Measurements from ENCODE around the gene PRKAA1. TPM values are rescaled to one million over a fixed set of nuclear protein-coding genes. Genes with fewer than 3 reads are reported as not detected.

The PRKAA1 gene
- total RNA-seq, 1 donor from 2014 or later: 41.2 TPM

- no peak overlapping the region for H3K4me3 ChIP-seq (ENCODE audit: low read length in 3 of 3)
- no peaks in the 10 kb centered on the region for H3K27me3 ChIP-seq (ENCODE audit: control insufficient read depth in 3 of 3, insufficient read depth in 3 of 3, low read length in 3 of 3)
- H3K4me1 ChIP-seq (ENCODE audit: control insufficient read depth in 3 of 3, insufficient read depth in 3 of 3, low read length in 3 of 3): peaks cover 4 to 10% (median 5%) of the 10 kb centered on the region in 3 donors
- no peak overlapping the region for H3K27ac ChIP-seq (ENCODE audit: low read depth, low read length)
- H3K36me3 ChIP-seq (ENCODE audit: control insufficient read depth in 3 of 3, insufficient read depth in 3 of 3, low read length in 3 of 3): no peaks in the 10 kb centered on the region
- no peak overlapping the region for H3K9ac ChIP-seq (ENCODE audit: low read depth in 1 of 3, low read length in 3 of 3)
- no peaks in the 10 kb centered on the region for H3K9me3 ChIP-seq (ENCODE audit: control insufficient read depth in 3 of 3, low read length in 3 of 3)
Observed at GRCh38 chr5:40781843-40782409, 16.2 kb downstream of the PRKAA1 start.

GRCh38 chr5:40780858-40781257 lies 17.3 kb downstream of the PRKAA1 start:
- Histone ChIP-seq H3K4me1 (ENCODE audit: control insufficient read depth in 3 of 3, insufficient read depth in 3 of 3, low read length in 3 of 3) (peaks cover 4 to 10% (median 5%) of the 10 kb centered on the region in 3 donors), H3K27ac (ENCODE audit: low read depth, low read length) (no peak overlapping the region), H3K9me3 (ENCODE audit: control insufficient read depth in 3 of 3, low read length in 3 of 3) (no peaks in the 10 kb centered on the region), H3K36me3 (ENCODE audit: control insufficient read depth in 3 of 3, insufficient read depth in 3 of 3, low read length in 3 of 3) (peaks cover 0 to 8% (median 2%) of the 10 kb centered on the region in 3 donors), H3K9ac (ENCODE audit: low read depth in 1 of 3, low read length in 3 of 3) (no peak overlapping the region), H3K4me3 (ENCODE audit: low read length in 3 of 3) (no peak overlapping the region), H3K27me3 (ENCODE audit: control insufficient read depth in 3 of 3, insufficient read depth in 3 of 3, low read length in 3 of 3) (no peaks in the 10 kb centered on the region)

DNA sequence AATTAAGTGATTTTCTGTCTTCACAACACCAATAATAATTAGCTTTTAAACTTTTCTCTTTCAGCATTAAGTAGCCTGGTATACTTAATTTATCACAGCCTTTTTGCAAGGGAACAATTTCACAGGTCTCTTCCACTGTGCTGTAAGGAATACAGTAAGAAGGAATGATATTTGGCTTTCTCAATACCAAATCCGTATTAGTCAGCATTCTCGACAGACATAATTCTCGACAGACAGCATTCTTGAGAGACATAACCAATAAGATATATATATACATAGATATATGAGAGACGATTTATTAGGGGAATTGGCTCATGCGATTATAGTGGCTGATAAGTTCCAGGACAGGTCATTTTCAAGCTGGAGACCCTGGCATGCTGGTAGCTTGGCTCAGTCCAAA lies 18.0 kb downstream of the PRKAA1 start:
- peaks cover 4 to 10% (median 5%) of the 10 kb centered on the region in 3 donors for H3K4me1 ChIP-seq (ENCODE audit: control insufficient read depth in 3 of 3, insufficient read depth in 3 of 3, low read length in 3 of 3)
- H3K9ac ChIP-seq (ENCODE audit: low read depth in 1 of 3, low read length in 3 of 3): no peak overlapping the region
- H3K36me3 ChIP-seq (ENCODE audit: control insufficient read depth in 3 of 3, insufficient read depth in 3 of 3, low read length in 3 of 3): peaks cover 0 to 15% (median 8%) of the 10 kb centered on the region in 3 donors
- no peaks in the 10 kb centered on the region for H3K27me3 ChIP-seq (ENCODE audit: control insufficient read depth in 3 of 3, insufficient read depth in 3 of 3, low read length in 3 of 3)
- no peak overlapping the region for H3K27ac ChIP-seq (ENCODE audit: low read depth, low read length)
- no peak overlapping the region for H3K4me3 ChIP-seq (ENCODE audit: low read length in 3 of 3)
- no peaks in the 10 kb centered on the region for H3K9me3 ChIP-seq (ENCODE audit: control insufficient read depth in 3 of 3, low read length in 3 of 3)

GRCh38 chr5:40779561-40779960 lies 18.6 kb downstream of the PRKAA1 start:
- H3K9ac ChIP-seq (ENCODE audit: low read depth in 1 of 3, low read length in 3 of 3): no peak overlapping the region
- H3K4me3 ChIP-seq (ENCODE audit: low read length in 3 of 3): no peak overlapping the region
- H3K27ac ChIP-seq (ENCODE audit: low read depth, low read length): no peak overlapping the region
- no peaks in the 10 kb centered on the region for H3K27me3 ChIP-seq (ENCODE audit: control insufficient read depth in 3 of 3, insufficient read depth in 3 of 3, low read length in 3 of 3)
- H3K9me3 ChIP-seq (ENCODE audit: control insufficient read depth in 3 of 3, low read length in 3 of 3): no peaks in the 10 kb centered on the region
- peaks cover 0 to 20% (median 15%) of the 10 kb centered on the region in 3 donors for H3K36me3 ChIP-seq (ENCODE audit: control insufficient read depth in 3 of 3, insufficient read depth in 3 of 3, low read length in 3 of 3)
- peaks cover 4 to 10% (median 5%) of the 10 kb centered on the region in 3 donors for H3K4me1 ChIP-seq (ENCODE audit: control insufficient read depth in 3 of 3, insufficient read depth in 3 of 3, low read length in 3 of 3)

- no peak overlapping the region for H3K9ac ChIP-seq (ENCODE audit: low read depth in 1 of 3, low read length in 3 of 3)
- H3K4me3 ChIP-seq (ENCODE audit: low read length in 3 of 3): no peak overlapping the region
- H3K27me3 ChIP-seq (ENCODE audit: control insufficient read depth in 3 of 3, insufficient read depth in 3 of 3, low read length in 3 of 3): no peaks in the 10 kb centered on the region
- H3K9me3 ChIP-seq (ENCODE audit: control insufficient read depth in 3 of 3, low read length in 3 of 3): no peaks in the 10 kb centered on the region
- H3K4me1 ChIP-seq (ENCODE audit: control insufficient read depth in 3 of 3, insufficient read depth in 3 of 3, low read length in 3 of 3): peaks cover 4 to 10% (median 5%) of the 10 kb centered on the region in 3 donors
- no peak overlapping the region for H3K27ac ChIP-seq (ENCODE audit: low read depth, low read length)
- H3K36me3 ChIP-seq (ENCODE audit: control insufficient read depth in 3 of 3, insufficient read depth in 3 of 3, low read length in 3 of 3): peaks cover 0 to 26% (median 15%) of the 10 kb centered on the region in 3 donors
Observed at GRCh38 chr5:40778133-40778532, 20.0 kb downstream of the PRKAA1 start.

GRCh38 chr5:40776658-40776977 lies 21.6 kb downstream of the PRKAA1 start:
- Histone ChIP-seq H3K36me3 (ENCODE audit: control insufficient read depth in 3 of 3, insufficient read depth in 3 of 3, low read length in 3 of 3) (peaks cover 0 to 32% (median 18%) of the 10 kb centered on the region in 3 donors), H3K27me3 (ENCODE audit: control insufficient read depth in 3 of 3, insufficient read depth in 3 of 3, low read length in 3 of 3) (no peaks in the 10 kb centered on the region), H3K9me3 (ENCODE audit: control insufficient read depth in 3 of 3, low read length in 3 of 3) (no peaks in the 10 kb centered on the region), H3K9ac (ENCODE audit: low read depth in 1 of 3, low read length in 3 of 3) (no peak overlapping the region), H3K4me1 (ENCODE audit: control insufficient read depth in 3 of 3, insufficient read depth in 3 of 3, low read length in 3 of 3) (peaks cover 0 to 6% (median 4%) of the 10 kb centered on the region in 3 donors), H3K4me3 (ENCODE audit: low read length in 3 of 3) (no peak overlapping the region), H3K27ac (ENCODE audit: low read depth, low read length) (no peak overlapping the region)

DNA sequence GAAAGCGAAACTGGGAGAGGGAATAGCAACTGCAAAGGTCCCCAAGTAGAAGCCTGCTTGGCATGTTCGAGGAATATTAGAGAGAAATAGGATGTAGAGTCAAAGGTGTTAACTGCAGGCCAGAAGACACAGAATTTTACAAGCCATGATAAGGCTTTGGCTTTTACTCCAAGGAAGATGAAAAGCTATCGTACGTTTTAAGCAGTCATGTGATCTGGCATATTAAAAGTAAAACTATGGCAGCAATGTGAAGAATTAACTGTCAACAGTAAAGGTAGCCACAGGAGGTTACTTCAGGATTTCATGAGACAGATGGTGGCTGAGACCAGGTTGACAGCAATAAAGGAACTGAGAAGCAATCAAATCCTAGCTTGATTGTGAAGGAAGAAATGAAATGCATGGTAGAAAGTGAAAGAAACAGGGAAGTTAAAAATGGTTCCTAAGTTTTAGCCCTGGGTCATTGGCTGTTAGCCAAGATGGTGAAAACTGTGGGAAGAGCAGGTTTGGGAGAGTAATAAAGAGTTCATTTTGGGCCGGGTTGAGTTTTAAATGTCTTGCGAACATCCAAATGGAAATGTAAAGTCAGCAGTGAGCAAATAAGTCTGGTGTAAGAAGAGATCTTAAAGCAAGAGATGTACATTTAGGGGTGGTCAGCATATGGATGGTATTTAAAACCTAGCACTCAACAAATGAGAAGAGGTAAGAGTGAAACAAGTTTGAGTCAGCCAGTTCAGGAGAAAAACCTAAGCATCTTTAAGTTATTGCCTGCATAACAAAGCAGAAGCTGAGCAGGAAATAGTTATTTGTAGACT lies 22.1 kb downstream of the PRKAA1 start:
- no peaks in the 10 kb centered on the region for H3K27me3 ChIP-seq (ENCODE audit: control insufficient read depth in 3 of 3, insufficient read depth in 3 of 3, low read length in 3 of 3)
- no peaks in the 10 kb centered on the region for H3K9me3 ChIP-seq (ENCODE audit: control insufficient read depth in 3 of 3, low read length in 3 of 3)
- no peak overlapping the region for H3K4me3 ChIP-seq (ENCODE audit: low read length in 3 of 3)
- H3K9ac ChIP-seq (ENCODE audit: low read depth in 1 of 3, low read length in 3 of 3): no peak overlapping the region
- peaks cover 0 to 6% (median under 1%) of the 10 kb centered on the region in 3 donors for H3K4me1 ChIP-seq (ENCODE audit: control insufficient read depth in 3 of 3, insufficient read depth in 3 of 3, low read length in 3 of 3)
- no peak overlapping the region for H3K27ac ChIP-seq (ENCODE audit: low read depth, low read length)
- H3K36me3 ChIP-seq (ENCODE audit: control insufficient read depth in 3 of 3, insufficient read depth in 3 of 3, low read length in 3 of 3): peaks cover 0 to 37% (median 20%) of the 10 kb centered on the region in 3 donors

GRCh38 chr5:40775085-40775845 lies 22.9 kb downstream of the PRKAA1 start:
- Histone ChIP-seq H3K4me1 (ENCODE audit: control insufficient read depth in 3 of 3, insufficient read depth in 3 of 3, low read length in 3 of 3) (peaks cover 0 to 3% (median 0%) of the 10 kb centered on the region in 3 donors), H3K27me3 (ENCODE audit: control insufficient read depth in 3 of 3, insufficient read depth in 3 of 3, low read length in 3 of 3) (no peaks in the 10 kb centered on the region), H3K36me3 (ENCODE audit: control insufficient read depth in 3 of 3, insufficient read depth in 3 of 3, low read length in 3 of 3) (peaks cover 0 to 38% (median 20%) of the 10 kb centered on the region in 3 donors), H3K9me3 (ENCODE audit: control insufficient read depth in 3 of 3, low read length in 3 of 3) (no peaks in the 10 kb centered on the region), H3K4me3 (ENCODE audit: low read length in 3 of 3) (no peak overlapping the region), H3K9ac (ENCODE audit: low read depth in 1 of 3, low read length in 3 of 3) (no peak overlapping the region), H3K27ac (ENCODE audit: low read depth, low read length) (no peak overlapping the region)

GRCh38 chr5:40774623-40775022 lies 23.6 kb downstream of the PRKAA1 start:
- Histone ChIP-seq H3K4me3 (ENCODE audit: low read length in 3 of 3) (no peak overlapping the region), H3K9ac (ENCODE audit: low read depth in 1 of 3, low read length in 3 of 3) (no peak overlapping the region), H3K4me1 (ENCODE audit: control insufficient read depth in 3 of 3, insufficient read depth in 3 of 3, low read length in 3 of 3) (no peaks in the 10 kb centered on the region), H3K27me3 (ENCODE audit: control insufficient read depth in 3 of 3, insufficient read depth in 3 of 3, low read length in 3 of 3) (no peaks in the 10 kb centered on the region), H3K9me3 (ENCODE audit: control insufficient read depth in 3 of 3, low read length in 3 of 3) (no peaks in the 10 kb centered on the region), H3K27ac (ENCODE audit: low read depth, low read length) (no peak overlapping the region), H3K36me3 (ENCODE audit: control insufficient read depth in 3 of 3, insufficient read depth in 3 of 3, low read length in 3 of 3) (peaks cover 0 to 38% (median 20%) of the 10 kb centered on the region in 3 donors)

DNA sequence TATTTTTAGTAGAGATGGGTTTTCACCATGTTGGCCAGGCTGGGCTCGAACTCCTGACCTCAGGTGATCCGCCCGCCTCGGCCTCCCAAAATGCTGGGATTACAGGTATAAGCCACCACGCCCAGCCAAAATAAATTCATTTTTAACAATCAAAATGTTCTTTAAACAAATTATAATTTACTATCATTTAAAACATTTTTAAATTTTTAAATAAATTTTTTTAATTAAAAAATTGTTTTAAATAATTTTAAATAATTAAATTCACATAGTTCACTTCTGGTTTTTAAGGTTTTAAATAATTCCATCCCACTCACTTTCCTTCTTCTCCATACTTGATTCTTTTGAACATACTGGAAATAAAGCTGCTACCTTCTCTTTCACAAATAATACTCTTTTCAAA lies 27.4 kb downstream of the PRKAA1 start:
- H3K27me3 ChIP-seq (ENCODE audit: control insufficient read depth in 3 of 3, insufficient read depth in 3 of 3, low read length in 3 of 3): no peaks in the 10 kb centered on the region
- H3K9ac ChIP-seq (ENCODE audit: low read depth in 1 of 3, low read length in 3 of 3): no peak overlapping the region
- peaks cover 0 to 39% (median 22%) of the 10 kb centered on the region in 3 donors for H3K36me3 ChIP-seq (ENCODE audit: control insufficient read depth in 3 of 3, insufficient read depth in 3 of 3, low read length in 3 of 3)
- no peak overlapping the region for H3K4me3 ChIP-seq (ENCODE audit: low read length in 3 of 3)
- no peak overlapping the region for H3K27ac ChIP-seq (ENCODE audit: low read depth, low read length)
- no peaks in the 10 kb centered on the region for H3K4me1 ChIP-seq (ENCODE audit: control insufficient read depth in 3 of 3, insufficient read depth in 3 of 3, low read length in 3 of 3)
- no peaks in the 10 kb centered on the region for H3K9me3 ChIP-seq (ENCODE audit: control insufficient read depth in 3 of 3, low read length in 3 of 3)

Measured in skeletal muscle tissue (tissue), 4 donors.